ENCODE data around the gene GRID1. TPM values are rescaled to one million over a fixed set of nuclear protein-coding genes. Genes with fewer than 3 reads are reported as not detected.

GRID1 gene
- total RNA-seq, 3 donors from 2014 or later: 2.3 to 8.5 (median 5.9) TPM

GRCh38 chr10:86189891-86190290 is 176.7 kb downstream of the GRID1 start:
- DNase-seq (ENCODE audit: low spot score in 2 of 2): no peak
- H3K27me3 ChIP-seq: no peaks in the 10 kb centered on the region
- no peaks in the 10 kb centered on the region for H3K36me3 ChIP-seq
- intact Hi-C loops (cut with DNase I; ENCODE audit: low total_unique reads): no loop called here
- no peak overlapping the region for H3K27ac ChIP-seq
- no peak overlapping the region for H3K4me3 ChIP-seq
- TF ChIP-seq CTCF (IDR thresholded peaks at IDR 0.05) (no peak), POLR2AphosphoS5 (IDR thresholded peaks at IDR 0.05) (no peak), POLR2A (IDR thresholded peaks at IDR 0.05) (no peak)
- no peaks in the 10 kb centered on the region for H3K4me1 ChIP-seq
- no peaks in the 10 kb centered on the region for H3K9me3 ChIP-seq

GRCh38 chr10:86188796-86189558 is 177.6 kb downstream of the GRID1 start:
- no peak for DNase-seq (ENCODE audit: low spot score in 2 of 2)
- no peak overlapping the region for H3K4me3 ChIP-seq
- TF ChIP-seq POLR2A (IDR thresholded peaks at IDR 0.05): no peak
- no peak for TF ChIP-seq CTCF (IDR thresholded peaks at IDR 0.05)
- TF ChIP-seq POLR2AphosphoS5 (IDR thresholded peaks at IDR 0.05): no peak
- intact Hi-C loops (cut with DNase I; ENCODE audit: low total_unique reads): no loop called here
- no peaks in the 10 kb centered on the region for H3K4me1 ChIP-seq
- H3K27ac ChIP-seq: no peak overlapping the region
- H3K9me3 ChIP-seq: no peaks in the 10 kb centered on the region
- H3K36me3 ChIP-seq: no peaks in the 10 kb centered on the region
- H3K27me3 ChIP-seq: no peaks in the 10 kb centered on the region

DNA sequence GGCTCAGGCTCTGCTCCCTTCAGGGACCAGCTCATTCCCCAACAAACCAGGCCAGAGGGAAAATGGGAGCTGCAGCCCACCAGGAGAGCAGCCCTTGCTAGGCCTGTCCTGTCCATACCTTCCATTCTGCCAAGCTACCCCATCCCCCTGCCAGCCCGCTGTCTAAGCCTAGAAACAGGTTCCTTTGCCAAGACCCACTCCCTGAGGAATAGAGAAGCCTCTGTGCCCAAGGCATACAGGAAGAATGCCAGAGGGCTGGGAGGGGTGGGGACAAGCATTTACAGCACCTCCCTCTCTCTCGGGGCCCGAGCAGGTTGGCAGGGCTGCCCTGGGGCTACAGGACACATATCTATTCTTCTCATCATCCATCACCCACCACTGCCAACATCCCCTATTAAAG is 178.3 kb downstream of the GRID1 start:
- intact Hi-C loops (cut with DNase I; ENCODE audit: low total_unique reads): no loop called here
- Histone ChIP-seq H3K9me3 (no peaks in the 10 kb centered on the region), H3K4me3 (no peak overlapping the region), H3K4me1 (no peaks in the 10 kb centered on the region), H3K36me3 (no peaks in the 10 kb centered on the region), H3K27ac (no peak overlapping the region), H3K27me3 (no peaks in the 10 kb centered on the region)
- DNase-seq (ENCODE audit: low spot score in 2 of 2): no peak
- no peak for TF ChIP-seq POLR2A (IDR thresholded peaks at IDR 0.05)
- TF ChIP-seq POLR2AphosphoS5 (IDR thresholded peaks at IDR 0.05): no peak
- no peak for TF ChIP-seq CTCF (IDR thresholded peaks at IDR 0.05)

DNA sequence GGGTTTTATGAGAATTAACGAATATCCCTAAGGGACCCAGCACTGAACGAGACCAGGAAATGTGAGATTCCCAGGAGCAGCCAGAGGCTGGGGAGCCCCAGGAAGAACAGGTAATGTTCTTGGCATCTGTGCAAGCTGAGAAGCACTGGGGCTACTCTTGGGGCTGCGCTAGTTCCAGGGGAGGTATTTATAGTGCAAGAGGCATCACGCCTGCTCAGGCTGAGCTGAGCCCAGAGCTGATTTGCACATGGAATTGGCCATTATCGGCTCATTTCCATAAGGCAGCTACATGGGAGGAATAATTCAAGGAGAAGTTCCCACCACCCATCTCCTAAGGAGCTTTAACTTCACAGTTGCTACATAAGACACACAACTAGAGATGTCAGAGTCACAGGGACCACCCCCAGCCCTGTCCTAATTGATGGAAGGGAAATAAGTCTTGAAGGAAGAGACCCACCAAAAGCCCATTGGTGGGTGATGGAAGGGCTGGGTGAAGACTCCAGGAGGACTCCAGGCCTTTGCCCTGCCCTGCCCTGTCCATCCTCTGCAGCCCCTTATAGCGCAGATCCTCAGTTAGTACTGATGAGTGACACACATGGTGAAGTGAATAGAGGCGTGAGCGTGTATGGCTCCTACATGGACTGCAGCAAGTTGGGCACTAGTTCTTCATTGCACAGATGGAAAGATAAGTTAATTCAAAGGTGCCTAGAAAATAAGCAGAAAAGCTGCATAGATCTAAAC is 178.9 kb downstream of the GRID1 start:
- no peak for DNase-seq (ENCODE audit: low spot score in 2 of 2)
- no peak for TF ChIP-seq POLR2A (IDR thresholded peaks at IDR 0.05)
- no peak for TF ChIP-seq CTCF (IDR thresholded peaks at IDR 0.05)
- TF ChIP-seq POLR2AphosphoS5 (IDR thresholded peaks at IDR 0.05): no peak
- H3K4me1 ChIP-seq: no peaks in the 10 kb centered on the region
- H3K27me3 ChIP-seq: no peaks in the 10 kb centered on the region
- no peak overlapping the region for H3K4me3 ChIP-seq
- intact Hi-C loops (cut with DNase I; ENCODE audit: low total_unique reads): no loop called here
- H3K27ac ChIP-seq: no peak overlapping the region
- no peaks in the 10 kb centered on the region for H3K36me3 ChIP-seq
- H3K9me3 ChIP-seq: no peaks in the 10 kb centered on the region

GRCh38 chr10:86186633-86187032 is 180.0 kb downstream of the GRID1 start:
- no peaks in the 10 kb centered on the region for H3K4me1 ChIP-seq
- intact Hi-C loops (cut with DNase I; ENCODE audit: low total_unique reads): no loop called here
- no peak for DNase-seq (ENCODE audit: low spot score in 2 of 2)
- H3K27ac ChIP-seq: no peak overlapping the region
- H3K27me3 ChIP-seq: no peaks in the 10 kb centered on the region
- no peaks in the 10 kb centered on the region for H3K36me3 ChIP-seq
- no peak overlapping the region for H3K4me3 ChIP-seq
- TF ChIP-seq POLR2A (IDR thresholded peaks at IDR 0.05) (no peak), POLR2AphosphoS5 (IDR thresholded peaks at IDR 0.05) (no peak), CTCF (IDR thresholded peaks at IDR 0.05) (no peak)
- no peaks in the 10 kb centered on the region for H3K9me3 ChIP-seq

Data from breast epithelium (tissue), 4 donors.